ENCODE data around the gene MEIS3.

- TF ChIP-seq CTCF (IDR thresholded peaks at IDR 0.05) (no peak), POLR2AphosphoS5 (IDR thresholded peaks at IDR 0.05) (no peak), POLR2A (IDR thresholded peaks at IDR 0.05) (no peak), EP300 (IDR thresholded peaks at IDR 0.05) (no peak)
Measured at GRCh38 chr19:47421844-47422395, 2.6 kb upstream of the MEIS3 start.
